ENCODE data around the gene EIF3D.

Gene EIF3D

GRCh38 chr22:36568846-36569245, 39.9 kb upstream of the EIF3D start:
- no peak overlapping the region for H2AFZ ChIP-seq (ENCODE audit: low read length)
- H3K4me1 ChIP-seq (ENCODE audit: insufficient read depth, low read length, poor library complexity, severe bottlenecking) = no peaks in the 10 kb centered on the region
- no peaks in the 10 kb centered on the region for H3F3A ChIP-seq (ENCODE audit: low read depth)
- H3K79me2 ChIP-seq (ENCODE audit: insufficient read depth, low read length) = no peaks in the 10 kb centered on the region
- no peaks in the 10 kb centered on the region for H3K9me3 ChIP-seq (ENCODE audit: insufficient read depth, low read depth, low read length)
- no peaks in the 10 kb centered on the region for H3K36me3 ChIP-seq (ENCODE audit: insufficient read depth, low read length)
- no peak overlapping the region for H3K4me2 ChIP-seq (ENCODE audit: low read depth, low read length, poor library complexity, severe bottlenecking)
- TF ChIP-seq CTCF (conservative IDR thresholded peaks at IDR 0.05; ENCODE audit: low read length) (no peak), EZH2phosphoT487 (IDR thresholded peaks at IDR 0.05; ENCODE audit: borderline replicate concordance) (no peak)
- no peak overlapping the region for H3K9ac ChIP-seq (ENCODE audit: low read depth, low read length, poor library complexity, severe bottlenecking)
- H4K20me1 ChIP-seq (ENCODE audit: insufficient read depth, low read length, poor library complexity, severe bottlenecking) = no peaks in the 10 kb centered on the region
- no peaks in the 10 kb centered on the region for H3K9me2 ChIP-seq (replicated peaks; ENCODE audit: low read depth, low read length)
- no peak overlapping the region for H3K4me3 ChIP-seq (ENCODE audit: low read length, poor library complexity, severe bottlenecking)
- H3K27me3 ChIP-seq (ENCODE audit: insufficient read depth, low read length, poor library complexity, severe bottlenecking) = no peaks in the 10 kb centered on the region

DNA sequence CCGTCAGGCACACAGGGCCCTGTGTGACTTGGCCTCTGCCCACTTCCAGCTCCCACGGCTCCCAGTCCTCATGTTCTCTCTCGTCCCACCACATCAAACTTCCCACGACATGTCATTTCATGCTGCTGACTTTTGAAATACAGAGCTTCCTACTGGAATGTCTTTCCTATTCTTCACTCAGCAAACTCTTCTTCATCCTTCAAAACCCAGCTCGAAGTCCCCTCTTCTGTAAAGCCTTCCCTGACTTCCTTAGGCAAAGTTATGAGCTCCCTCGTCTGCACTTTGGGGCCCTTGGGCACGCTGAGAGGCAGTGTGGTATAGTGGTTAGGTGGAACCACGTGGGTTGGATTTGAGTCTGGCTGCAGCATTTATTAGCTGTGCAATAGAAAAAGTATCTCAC, 37.8 kb upstream of the EIF3D start:
- Histone ChIP-seq H3K27me3 (ENCODE audit: insufficient read depth, low read length, poor library complexity, severe bottlenecking) (no peaks in the 10 kb centered on the region), H3K9me2 (replicated peaks; ENCODE audit: low read depth, low read length) (no peaks in the 10 kb centered on the region), H3K9me3 (ENCODE audit: insufficient read depth, low read depth, low read length) (no peaks in the 10 kb centered on the region), H4K20me1 (ENCODE audit: insufficient read depth, low read length, poor library complexity, severe bottlenecking) (no peaks in the 10 kb centered on the region), H2AFZ (ENCODE audit: low read length) (no peak overlapping the region), H3K9ac (ENCODE audit: low read depth, low read length, poor library complexity, severe bottlenecking) (no peak overlapping the region), H3F3A (ENCODE audit: low read depth) (no peaks in the 10 kb centered on the region), H3K4me3 (ENCODE audit: low read length, poor library complexity, severe bottlenecking) (no peak overlapping the region), H3K4me2 (ENCODE audit: low read depth, low read length, poor library complexity, severe bottlenecking) (no peak overlapping the region), H3K4me1 (ENCODE audit: insufficient read depth, low read length, poor library complexity, severe bottlenecking) (no peaks in the 10 kb centered on the region), H3K79me2 (ENCODE audit: insufficient read depth, low read length) (no peaks in the 10 kb centered on the region), H3K36me3 (ENCODE audit: insufficient read depth, low read length) (no peaks in the 10 kb centered on the region)
- TF ChIP-seq EZH2phosphoT487 (IDR thresholded peaks at IDR 0.05; ENCODE audit: borderline replicate concordance) (no peak), CTCF (conservative IDR thresholded peaks at IDR 0.05; ENCODE audit: low read length) (no peak)

DNA sequence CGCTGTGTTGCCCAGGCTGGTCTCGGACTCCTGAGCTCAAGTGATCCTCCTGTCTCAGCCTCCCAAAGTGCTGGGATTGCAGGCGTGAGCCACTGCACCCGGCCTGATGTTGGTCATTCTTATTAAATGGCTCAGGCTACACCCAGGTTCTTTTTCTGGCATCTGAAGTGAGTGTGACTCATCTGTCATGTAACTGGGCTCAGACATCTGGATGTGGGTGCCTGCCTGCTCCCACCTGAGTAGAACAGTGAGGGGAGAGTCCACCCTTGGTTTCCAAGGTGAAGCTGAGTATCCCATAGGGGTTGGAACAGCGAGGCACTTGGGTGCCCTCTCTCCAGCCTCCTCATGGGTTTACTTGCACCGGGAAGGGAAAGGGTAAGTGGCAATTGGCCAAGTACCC, 36.7 kb upstream of the EIF3D start:
- Histone ChIP-seq H3K27me3 (ENCODE audit: insufficient read depth, low read length, poor library complexity, severe bottlenecking) (no peaks in the 10 kb centered on the region), H3K4me3 (ENCODE audit: low read length, poor library complexity, severe bottlenecking) (no peak overlapping the region), H4K20me1 (ENCODE audit: insufficient read depth, low read length, poor library complexity, severe bottlenecking) (no peaks in the 10 kb centered on the region), H3F3A (ENCODE audit: low read depth) (no peaks in the 10 kb centered on the region), H3K9me3 (ENCODE audit: insufficient read depth, low read depth, low read length) (no peaks in the 10 kb centered on the region), H2AFZ (ENCODE audit: low read length) (no peak overlapping the region), H3K4me1 (ENCODE audit: insufficient read depth, low read length, poor library complexity, severe bottlenecking) (no peaks in the 10 kb centered on the region), H3K79me2 (ENCODE audit: insufficient read depth, low read length) (no peaks in the 10 kb centered on the region), H3K9me2 (replicated peaks; ENCODE audit: low read depth, low read length) (no peaks in the 10 kb centered on the region), H3K4me2 (ENCODE audit: low read depth, low read length, poor library complexity, severe bottlenecking) (no peak overlapping the region), H3K36me3 (ENCODE audit: insufficient read depth, low read length) (no peaks in the 10 kb centered on the region), H3K9ac (ENCODE audit: low read depth, low read length, poor library complexity, severe bottlenecking) (no peak overlapping the region)
- TF ChIP-seq CTCF (conservative IDR thresholded peaks at IDR 0.05; ENCODE audit: low read length) (no peak), EZH2phosphoT487 (IDR thresholded peaks at IDR 0.05; ENCODE audit: borderline replicate concordance) (no peak)

Data from Loucy (cell line).